Effector memory CD4-positive, alpha-beta T cell (primary cell): ENCODE measurements around the gene PAK1.

Source experiments
- DNase-seq, 3 donors: peaks; one replicate each; pipeline ENCODE4 v3.0.0-alpha.2; 2020
- H3K27ac ChIP-seq: 2 replicates; pipeline ENCODE4 v1.7.0; 2013; ENCODE audit warnings: mild to moderate bottlenecking, low read length, moderate library complexity; ENCODE audit not compliant: insufficient read depth, poor library complexity, severe bottlenecking
- H3K27me3 ChIP-seq: replicated peaks from 2 replicates; pipeline ENCODE4 v1.7.0; 2013; ENCODE audit warnings: mild to moderate bottlenecking, low read length; ENCODE audit not compliant: insufficient read depth, control insufficient read depth, poor library complexity, severe bottlenecking
- H3K36me3 ChIP-seq: 2 replicates; pipeline ENCODE4 v1.7.0; 2013; ENCODE audit warnings: mild to moderate bottlenecking, low read length, moderate library complexity; ENCODE audit not compliant: control insufficient read depth, insufficient read depth
- H3K4me1 ChIP-seq: 2 replicates; pipeline ENCODE4 v1.7.0; 2013; ENCODE audit warnings: low read length, mild to moderate bottlenecking; ENCODE audit not compliant: control insufficient read depth, insufficient read depth, poor library complexity, severe bottlenecking
- H3K4me3 ChIP-seq: 2 replicates; pipeline ENCODE4 v1.7.0; 2013; ENCODE audit warnings: low read length, low read depth, mild to moderate bottlenecking; ENCODE audit not compliant: insufficient read depth, poor library complexity, severe bottlenecking
- H3K9me3 ChIP-seq: 2 replicates; pipeline ENCODE4 v1.7.0; 2013; ENCODE audit warnings: mild to moderate bottlenecking, low read length, moderate library complexity; ENCODE audit not compliant: control insufficient read depth

The PAK1 gene

DNA sequence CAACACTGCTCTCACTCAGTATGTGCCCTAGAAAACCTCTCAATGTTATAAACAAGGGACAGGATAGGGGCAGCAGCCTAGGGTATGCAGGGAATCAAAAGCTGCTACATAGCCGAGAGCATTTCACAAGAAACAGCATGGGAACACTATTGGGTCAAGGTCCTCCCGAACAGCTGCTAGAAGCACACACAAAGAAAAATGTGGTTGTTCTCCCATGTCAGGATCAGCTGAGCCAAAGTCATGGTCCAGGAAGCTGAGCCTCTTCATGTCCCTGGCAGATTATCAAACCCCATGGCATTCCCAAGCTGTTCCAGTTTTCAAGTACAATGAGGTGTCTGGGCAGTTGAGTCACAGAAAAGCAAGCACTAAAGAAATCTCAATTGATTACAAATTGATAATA, 151.4 kb downstream of the PAK1 start:
- no peaks in the 10 kb centered on the region for H3K36me3 ChIP-seq
- DNase-seq: no peak
- H3K27ac ChIP-seq: no peak overlapping the region

DNA sequence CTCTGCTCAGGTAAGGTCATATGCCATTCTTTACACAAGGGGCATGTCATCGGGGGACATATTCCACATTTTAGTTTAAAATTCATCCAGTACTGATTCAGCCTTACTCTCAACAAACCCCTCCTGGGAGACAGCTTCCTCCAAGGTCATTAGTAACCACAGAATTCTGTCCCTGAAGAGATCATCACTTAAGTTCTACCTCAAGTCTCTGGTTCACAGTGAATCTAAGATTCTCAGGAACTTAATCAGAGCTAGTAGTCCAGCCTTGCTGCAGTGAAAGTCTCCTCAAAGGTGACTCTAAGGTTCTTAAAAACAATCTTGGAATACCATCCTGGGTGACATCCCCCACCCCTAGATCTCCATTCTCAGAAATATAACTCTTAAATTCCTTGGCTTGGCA, 153.5 kb downstream of the PAK1 start:
- Histone ChIP-seq H3K4me3 (no peak overlapping the region), H3K27me3 (no peaks in the 10 kb centered on the region), H3K4me1 (no peaks in the 10 kb centered on the region), H3K27ac (no peak overlapping the region), H3K36me3 (no peaks in the 10 kb centered on the region), H3K9me3 (no peaks in the 10 kb centered on the region)
- DNase-seq: no peak

More for the DNA sequence above, 151.4 kb downstream of the PAK1 start:
- Histone ChIP-seq H3K4me3 (no peak overlapping the region), H3K4me1 (no peaks in the 10 kb centered on the region), H3K27me3 (no peaks in the 10 kb centered on the region), H3K9me3 (no peaks in the 10 kb centered on the region)

DNA sequence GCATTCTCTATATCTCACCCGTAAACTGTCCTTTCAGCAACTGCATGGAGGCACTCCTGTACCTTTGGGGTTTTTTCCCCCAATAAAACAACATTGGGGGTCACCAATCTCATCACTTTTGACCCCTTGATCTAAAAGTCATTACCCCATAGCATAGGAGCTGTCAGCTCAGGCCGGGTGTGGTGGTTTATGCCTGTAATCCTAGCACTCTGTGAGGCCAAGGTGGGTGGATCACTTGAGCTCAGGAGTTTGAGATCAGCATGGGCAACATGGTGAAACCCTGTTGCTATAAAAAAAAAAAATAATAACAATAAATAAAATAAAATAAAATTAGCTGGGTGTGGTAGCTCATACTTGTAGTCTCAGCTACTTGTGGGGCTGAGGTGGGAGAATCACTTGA, 155.3 kb downstream of the PAK1 start:
- Histone ChIP-seq H3K36me3 (no peaks in the 10 kb centered on the region), H3K27me3 (no peaks in the 10 kb centered on the region), H3K4me3 (no peak overlapping the region), H3K9me3 (no peaks in the 10 kb centered on the region), H3K4me1 (no peaks in the 10 kb centered on the region), H3K27ac (no peak overlapping the region)
- no peak for DNase-seq

DNA sequence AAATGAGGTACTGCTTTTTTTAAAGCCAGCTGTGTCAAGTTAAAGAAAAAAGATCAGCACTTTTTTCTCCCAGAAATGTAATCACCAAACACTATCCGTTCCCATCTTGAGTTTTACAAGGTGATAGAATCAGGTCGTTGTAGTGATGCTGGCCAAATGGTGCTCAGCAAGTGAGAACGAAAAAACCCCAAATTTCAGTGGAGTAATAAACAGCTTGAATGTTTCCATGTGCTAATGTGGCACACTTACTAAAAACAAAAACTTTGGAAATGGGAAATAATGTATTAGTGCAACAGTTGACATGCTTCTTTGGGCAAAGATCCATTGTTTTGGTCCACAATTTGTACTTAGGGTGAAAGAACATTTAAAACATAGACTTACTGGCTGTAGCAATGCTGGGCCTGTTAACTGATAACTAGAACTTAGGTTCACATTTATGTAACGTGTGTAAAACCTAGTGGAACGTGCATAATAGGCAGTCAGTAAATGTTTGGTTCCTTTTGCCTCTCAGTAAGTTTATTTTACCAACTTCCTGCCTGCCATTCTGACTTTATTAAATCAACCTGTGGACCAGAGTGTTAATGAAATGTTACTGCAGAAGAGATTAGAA, 157.1 kb downstream of the PAK1 start:
- no peaks in the 10 kb centered on the region for H3K27me3 ChIP-seq
- no peaks in the 10 kb centered on the region for H3K9me3 ChIP-seq
- H3K27ac ChIP-seq: no peak overlapping the region
- DNase-seq: no peak
- no peak overlapping the region for H3K4me3 ChIP-seq
- no peaks in the 10 kb centered on the region for H3K4me1 ChIP-seq
- H3K36me3 ChIP-seq: no peaks in the 10 kb centered on the region

DNA sequence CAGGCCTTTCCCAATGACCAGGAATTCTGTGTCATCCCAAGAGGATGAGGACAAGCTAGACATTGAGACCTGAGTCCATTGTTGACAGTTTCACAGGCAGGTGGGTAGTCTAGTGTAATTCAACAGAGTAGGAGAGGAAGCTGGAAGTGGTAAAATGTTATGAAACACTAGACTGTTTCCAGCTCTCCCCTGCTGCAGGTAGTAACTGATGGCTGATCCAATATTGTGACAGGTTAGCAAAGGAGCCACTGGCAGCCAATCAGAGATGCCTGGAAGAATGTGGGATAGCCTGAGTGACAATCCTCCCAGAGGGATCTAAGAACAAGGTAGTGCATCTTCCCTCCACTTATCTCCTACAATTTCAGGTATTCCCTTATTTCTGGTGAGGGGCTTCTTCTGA, 161.8 kb downstream of the PAK1 start:
- no peaks in the 10 kb centered on the region for H3K36me3 ChIP-seq
- no peaks in the 10 kb centered on the region for H3K27me3 ChIP-seq
- no peak overlapping the region for H3K4me3 ChIP-seq
- H3K4me1 ChIP-seq: no peaks in the 10 kb centered on the region
- no peak overlapping the region for H3K27ac ChIP-seq
- no peaks in the 10 kb centered on the region for H3K9me3 ChIP-seq
- DNase-seq: no peak

DNA sequence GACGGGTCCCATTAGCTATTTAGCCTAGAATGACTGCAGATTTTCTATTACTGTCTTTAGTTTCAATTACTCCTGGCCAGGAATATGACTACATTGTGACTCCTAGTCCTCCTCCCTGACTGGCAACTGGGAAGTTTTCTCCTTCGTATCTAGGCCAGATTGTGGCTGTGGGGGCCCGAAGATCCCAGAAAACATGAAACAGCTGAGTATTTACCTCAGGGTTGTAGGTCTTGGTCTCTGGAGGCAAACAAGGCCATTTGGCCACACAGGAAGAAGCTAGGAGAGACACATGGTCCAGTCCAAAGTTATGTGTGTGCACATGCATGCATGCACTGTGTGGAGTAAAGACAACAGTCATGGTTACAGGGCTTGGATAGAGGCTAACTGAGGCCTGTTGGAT, 162.2 kb downstream of the PAK1 start:
- Histone ChIP-seq H3K27me3 (no peaks in the 10 kb centered on the region), H3K4me3 (no peak overlapping the region), H3K4me1 (no peaks in the 10 kb centered on the region), H3K9me3 (no peaks in the 10 kb centered on the region), H3K36me3 (no peaks in the 10 kb centered on the region), H3K27ac (no peak overlapping the region)
- DNase-seq: no peak

DNA sequence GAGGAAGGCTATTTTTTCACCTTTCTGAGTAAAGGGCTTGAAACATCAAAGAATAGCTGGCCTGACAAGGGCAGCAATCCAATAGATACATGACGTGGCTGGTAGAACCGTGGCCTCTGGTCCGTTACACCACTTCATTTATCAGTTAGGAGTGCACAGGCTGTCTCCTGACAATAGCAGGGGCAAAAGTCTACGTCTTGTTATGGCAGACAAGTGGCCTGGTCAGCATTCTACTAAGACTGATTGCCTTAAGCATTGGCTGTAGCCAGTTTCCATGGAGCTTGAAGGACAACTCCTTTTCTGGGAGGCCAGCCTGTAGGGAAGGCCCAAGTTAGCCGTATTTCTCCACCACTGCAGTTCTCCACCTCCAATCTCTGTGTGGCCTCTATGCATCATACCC, 163.2 kb downstream of the PAK1 start:
- Histone ChIP-seq H3K9me3 (no peaks in the 10 kb centered on the region), H3K4me1 (no peaks in the 10 kb centered on the region), H3K4me3 (no peak overlapping the region), H3K27me3 (no peaks in the 10 kb centered on the region), H3K36me3 (no peaks in the 10 kb centered on the region), H3K27ac (no peak overlapping the region)
- no peak for DNase-seq

DNA sequence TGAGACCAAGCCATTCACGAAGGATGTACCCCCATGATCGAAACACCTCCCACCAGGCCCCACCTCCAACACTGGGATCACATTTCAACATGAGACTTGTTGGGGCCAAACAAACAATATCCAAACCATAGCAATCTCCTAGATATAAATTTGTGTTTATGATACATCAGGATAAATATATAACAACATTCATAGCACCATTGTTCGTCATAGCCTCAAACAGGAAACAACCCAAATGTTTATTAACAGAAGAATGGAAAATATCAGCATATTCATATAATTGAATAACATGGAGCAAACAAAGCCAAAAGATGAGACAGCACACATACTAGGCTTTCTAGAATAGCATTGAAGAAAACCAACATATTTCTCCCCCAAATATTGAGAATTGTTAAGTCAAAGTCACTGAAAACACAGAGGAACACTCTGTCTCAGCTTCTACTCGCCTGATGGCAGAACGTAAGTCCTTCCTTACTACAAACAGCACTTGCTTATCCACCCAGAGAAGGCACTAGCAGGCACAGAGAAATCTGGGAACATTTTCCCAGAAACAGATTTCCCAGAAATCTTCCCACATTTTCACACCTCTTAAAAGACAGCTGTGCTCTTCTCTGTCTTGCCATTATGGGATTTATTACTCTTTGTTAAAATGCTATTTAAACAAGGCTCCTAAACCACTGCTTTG, 164.4 kb downstream of the PAK1 start:
- Histone ChIP-seq H3K9me3 (no peaks in the 10 kb centered on the region), H3K27ac (no peak overlapping the region)

DNA sequence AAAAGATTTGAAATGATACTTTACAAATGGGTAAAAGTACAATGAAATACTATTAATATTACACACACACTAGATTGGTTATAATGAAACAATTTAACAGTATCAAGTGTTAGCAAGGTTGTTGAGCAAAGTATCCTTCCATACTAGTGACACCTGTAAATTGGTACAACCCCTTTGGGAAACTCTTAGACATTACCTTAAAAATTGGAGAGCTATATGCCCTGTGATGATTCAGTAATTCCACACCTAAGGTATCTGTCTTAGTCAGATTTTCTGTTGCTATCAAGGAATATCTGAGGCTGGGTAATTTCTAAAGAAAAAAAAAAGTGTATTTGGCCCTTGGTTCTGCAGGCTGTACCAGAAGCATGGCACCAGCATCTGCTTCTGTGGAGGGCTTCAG, 165.1 kb downstream of the PAK1 start:
- Histone ChIP-seq H3K27ac (no peak overlapping the region), H3K27me3 (no peaks in the 10 kb centered on the region), H3K9me3 (no peaks in the 10 kb centered on the region), H3K4me3 (no peak overlapping the region), H3K4me1 (no peaks in the 10 kb centered on the region), H3K36me3 (no peaks in the 10 kb centered on the region)
- no peak for DNase-seq

More for the DNA sequence above, 164.4 kb downstream of the PAK1 start:
- Histone ChIP-seq H3K27me3 (no peaks in the 10 kb centered on the region), H3K4me1 (no peaks in the 10 kb centered on the region), H3K4me3 (no peak overlapping the region), H3K36me3 (no peaks in the 10 kb centered on the region)
- no peak for DNase-seq

DNA sequence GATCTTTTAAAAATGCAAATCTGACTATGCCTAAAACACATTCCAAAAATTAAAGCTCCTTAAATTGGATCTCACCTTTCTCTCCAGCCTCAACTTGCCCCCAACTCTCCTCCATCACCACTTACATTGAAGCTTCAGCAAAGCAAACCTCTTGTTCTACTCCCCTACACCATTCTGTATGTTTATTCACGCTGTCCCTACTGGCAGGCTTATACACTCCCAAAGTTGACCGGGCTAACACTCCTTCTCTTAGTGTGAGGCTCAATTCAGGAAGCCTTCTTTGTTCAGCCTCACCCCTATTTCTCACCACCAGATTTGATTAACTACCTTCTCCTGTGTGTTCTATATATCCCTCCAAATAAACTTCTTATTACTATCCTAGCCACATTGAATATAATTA, 170.6 kb downstream of the PAK1 start:
- H3K4me1 ChIP-seq: no peaks in the 10 kb centered on the region
- H3K4me3 ChIP-seq: no peak overlapping the region
- H3K27ac ChIP-seq: no peak overlapping the region
- no peaks in the 10 kb centered on the region for H3K9me3 ChIP-seq
- no peaks in the 10 kb centered on the region for H3K36me3 ChIP-seq
- H3K27me3 ChIP-seq: no peaks in the 10 kb centered on the region
- DNase-seq: no peak
